Activated naive CD4-positive, alpha-beta T cell (primary cell): ENCODE results near the gene INSRR.

Experiments used
- DNase-seq, 4 experiments: peaks; one replicate each; lab custom pipeline; 2025; lab: John Stamatoyannopoulos, UW

The INSRR gene

GRCh38 chr1:156826630-156827029, 32.3 kb downstream of the INSRR start:
- DNase-seq: no peak

GRCh38 chr1:156823210-156823790, 35.6 kb downstream of the INSRR start:
- no peak for DNase-seq

GRCh38 chr1:156822680-156823079, 36.2 kb downstream of the INSRR start:
- DNase-seq: no peak

- no peak for DNase-seq
Measured at GRCh38 chr1:156821801-156822200, 37.1 kb downstream of the INSRR start.

- DNase-seq: peak; percentile 64 to 86 (median 79)
Measured at GRCh38 chr1:156816561-156817328, 42.2 kb downstream of the INSRR start, which contains the start of gene SH2D2A. SH2D2A (minus strand) TSS chr1:156816848; CDS start chr1:156816708, 140 bp downstream.

- no peak for DNase-seq
Measured at GRCh38 chr1:156815961-156816422, 42.9 kb downstream of the INSRR start.

- DNase-seq: no peak
Measured at GRCh38 chr1:156815307-156815826, 43.5 kb downstream of the INSRR start.

GRCh38 chr1:156814571-156815260, 44.2 kb downstream of the INSRR start:
- DNase-seq: no peak

GRCh38 chr1:156813750-156814570, 45.0 kb downstream of the INSRR start:
- DNase-seq: peak in 3 of 4 experiments; percentile 28 to 57 (median 42)

GRCh38 chr1:156813298-156813697, 45.6 kb downstream of the INSRR start:
- DNase-seq: no peak

- no peak for DNase-seq
Measured at GRCh38 chr1:156812293-156812990, 46.5 kb downstream of the INSRR start.

- DNase-seq: no peak
Measured at GRCh38 chr1:156811168-156811567, 47.7 kb downstream of the INSRR start.

- no peak for DNase-seq
Measured at GRCh38 chr1:156809711-156810366, 49.1 kb downstream of the INSRR start.

GRCh38 chr1:156809281-156809680, 49.6 kb downstream of the INSRR start:
- no peak for DNase-seq

GRCh38 chr1:156808186-156809030, 50.5 kb downstream of the INSRR start:
- DNase-seq: no peak

- no peak for DNase-seq
Measured at GRCh38 chr1:156807627-156808026, 51.3 kb downstream of the INSRR start.

- no peak for DNase-seq
Measured at GRCh38 chr1:156806512-156807440, 52.1 kb downstream of the INSRR start.

GRCh38 chr1:156805766-156806511, 53.0 kb downstream of the INSRR start:
- DNase-seq: no peak
